ENCODE results near the gene EOMES. TPM values are rescaled to one million over a fixed set of nuclear protein-coding genes. Genes with fewer than 3 reads are reported as not detected.

EOMES gene
- polyA plus RNA-seq, 4 donors, result 0.05 to 0.23 (median 0.06) TPM; not detected in 1

DNA sequence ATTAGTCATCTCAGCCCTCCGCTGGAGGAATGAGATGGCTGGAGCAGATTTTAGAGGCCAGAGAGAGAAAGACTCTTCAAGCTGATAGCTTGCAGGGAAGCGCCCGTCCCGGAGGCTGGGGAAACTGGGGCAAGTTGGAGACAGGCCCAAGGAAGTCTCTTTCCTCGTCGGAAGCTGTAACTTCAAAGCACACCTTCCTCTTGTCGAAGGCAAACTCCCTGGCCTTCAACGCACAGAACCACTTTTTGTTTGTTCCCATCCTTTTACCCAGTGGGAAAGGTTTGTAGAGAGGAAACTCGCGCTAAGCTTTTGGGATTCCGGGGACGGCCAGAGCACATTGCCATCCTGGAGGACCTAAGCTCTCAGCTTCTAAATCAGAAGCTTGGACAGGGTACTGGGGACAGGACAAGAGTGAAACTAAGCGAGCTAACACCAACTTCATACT, 900 bp upstream of the EOMES start:
- DNase-seq (ENCODE audit: low read depth in 4 of 4, low spot score in 3 of 4), result no peak

DNA sequence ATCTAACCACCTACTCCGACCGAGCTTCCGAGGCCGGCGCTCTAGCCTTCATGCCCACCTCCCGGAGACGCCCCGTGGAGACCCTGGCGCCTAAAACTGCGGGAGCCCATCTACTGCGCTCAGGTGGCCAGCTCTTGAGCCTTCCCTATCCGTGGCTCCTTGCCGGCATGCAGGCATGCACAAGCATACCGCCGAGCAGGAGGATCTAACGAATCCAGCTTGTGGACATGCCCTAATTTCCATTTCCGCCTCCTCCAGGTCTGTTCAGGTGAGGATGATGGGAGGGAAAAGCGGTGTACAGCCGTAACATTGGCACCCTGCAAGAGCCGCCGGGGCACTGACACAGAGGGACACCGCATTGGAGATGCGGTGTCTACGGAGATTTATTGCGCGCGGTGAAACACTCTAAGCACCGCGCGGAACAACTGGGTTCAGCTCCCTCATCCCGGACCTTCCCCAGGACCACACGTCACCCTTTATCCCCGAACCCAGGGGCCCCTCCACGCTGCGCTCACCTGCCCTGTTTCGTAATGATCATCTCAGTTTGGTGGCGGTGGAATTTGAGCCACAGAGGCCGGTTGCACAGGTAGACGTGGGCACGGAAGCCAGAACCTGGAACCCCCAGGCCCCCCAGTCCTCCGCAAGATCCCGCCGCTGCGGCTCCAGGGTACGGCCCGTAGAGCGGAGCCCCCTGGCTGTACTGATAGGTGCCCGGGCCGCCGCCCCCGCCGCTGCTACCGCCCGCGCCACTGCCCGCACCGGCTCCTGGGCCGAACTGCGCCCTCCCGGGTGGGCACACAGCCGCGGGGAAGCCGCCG, 1.0 kb downstream of the EOMES start:
- no peak for DNase-seq (ENCODE audit: low read depth in 4 of 4, low spot score in 3 of 4)

DNA sequence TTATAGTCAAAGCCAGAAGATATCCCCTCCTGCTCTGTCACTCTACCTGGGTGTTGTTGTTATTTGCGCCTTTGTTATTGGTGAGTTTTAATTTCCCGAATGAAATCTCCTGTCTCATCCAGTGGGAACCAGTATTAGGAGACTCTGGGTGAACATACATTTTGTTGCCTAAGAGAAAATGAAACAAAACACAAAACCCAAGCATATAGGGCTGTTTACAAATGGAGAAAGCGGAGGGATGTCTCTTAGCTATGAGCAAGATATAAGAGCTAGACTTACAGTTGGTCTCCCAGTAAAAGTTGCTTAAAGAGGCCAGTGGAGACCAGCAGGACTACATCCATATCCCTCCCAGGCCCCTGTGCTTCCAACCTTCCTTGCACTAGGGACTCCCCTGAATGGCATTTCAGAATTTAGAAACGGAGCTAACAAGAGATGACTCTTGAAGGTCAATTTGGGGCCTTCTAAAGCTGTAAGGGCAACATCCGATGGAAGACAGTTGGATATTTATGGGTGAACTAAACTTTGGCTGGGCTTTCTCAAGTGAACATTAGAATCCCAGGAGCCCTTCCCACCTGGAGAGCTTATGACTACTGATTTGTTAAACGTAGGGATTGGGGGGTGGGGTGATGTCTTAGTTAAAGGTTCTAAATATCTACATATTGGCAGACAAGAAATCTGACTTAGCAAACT, 2.7 kb downstream of the EOMES start:
- no peak for DNase-seq (ENCODE audit: low read depth in 4 of 4, low spot score in 3 of 4)

DNA sequence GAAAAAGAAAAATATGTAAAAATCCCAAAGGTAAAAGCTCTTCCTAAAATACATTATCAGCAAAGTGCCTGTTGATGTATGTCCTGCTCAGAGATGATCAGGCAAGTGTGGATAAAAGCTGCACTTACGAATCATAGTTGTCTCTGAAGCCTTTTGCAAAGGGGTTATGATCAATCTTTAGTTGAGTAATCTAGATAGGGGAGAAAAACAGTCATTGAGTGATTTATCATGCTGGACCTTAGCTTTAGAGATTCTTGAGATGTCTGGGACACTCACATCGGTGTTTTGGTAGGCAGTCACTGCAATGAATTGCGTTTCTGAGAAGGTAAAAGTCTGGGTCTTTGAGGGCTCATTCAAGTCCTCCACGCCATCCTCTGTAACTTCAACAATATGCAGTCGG, 3.7 kb downstream of the EOMES start:
- DNase-seq (ENCODE audit: low read depth in 4 of 4, low spot score in 3 of 4), result no peak

DNA sequence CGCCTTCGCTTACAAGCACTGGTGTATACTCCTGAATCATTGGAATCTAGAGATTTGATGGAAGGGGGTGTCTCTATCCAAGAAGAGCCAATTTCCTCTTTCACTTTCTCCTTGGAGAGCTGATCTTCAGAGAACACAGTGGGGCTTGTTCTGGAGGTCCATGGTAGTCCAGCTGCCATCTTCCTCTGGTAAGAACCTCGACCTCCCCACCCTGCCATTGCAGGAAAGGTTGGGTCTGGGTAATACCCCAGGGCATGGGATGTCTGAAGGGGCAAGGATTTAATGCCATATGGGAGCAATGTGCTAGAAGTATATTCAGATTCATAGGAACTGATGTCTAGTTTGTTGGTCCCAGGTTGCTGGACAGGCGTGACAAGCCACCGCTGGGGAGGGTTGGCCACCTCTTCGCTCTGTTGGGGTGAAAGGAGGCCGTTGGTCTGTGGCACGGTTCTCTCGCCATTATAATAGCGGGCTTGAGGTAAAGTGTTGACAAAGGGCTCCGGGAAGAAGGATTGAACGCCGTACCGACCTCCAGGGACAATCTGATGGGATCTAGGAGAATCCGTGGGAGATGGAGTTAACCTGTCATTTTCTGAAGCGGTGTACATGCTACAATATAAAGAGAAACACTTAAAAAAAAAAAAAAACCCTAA, 4.8 kb downstream of the EOMES start:
- no peak for DNase-seq (ENCODE audit: low read depth in 4 of 4, low spot score in 3 of 4)

DNA sequence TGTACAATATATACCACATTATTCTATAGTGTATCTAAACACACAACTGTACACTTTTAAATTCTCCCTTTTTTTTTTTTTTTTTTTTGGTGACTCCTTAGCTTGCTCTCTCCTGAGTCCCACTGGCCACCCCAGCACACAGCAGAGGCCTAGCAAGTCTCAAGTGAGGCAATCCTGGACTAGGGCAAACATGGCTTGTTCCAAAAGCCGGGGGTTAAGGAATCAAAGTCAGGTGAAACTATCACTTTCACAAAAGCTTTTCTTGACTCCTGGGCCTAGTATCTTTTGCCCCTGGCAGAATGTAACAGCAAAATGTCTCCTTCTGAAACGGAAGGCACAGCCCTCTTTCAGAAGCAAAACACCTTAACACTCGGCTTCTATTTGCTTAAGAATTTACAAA, 5.8 kb downstream of the EOMES start:
- no peak for DNase-seq (ENCODE audit: low read depth in 4 of 4, low spot score in 3 of 4)

DNA sequence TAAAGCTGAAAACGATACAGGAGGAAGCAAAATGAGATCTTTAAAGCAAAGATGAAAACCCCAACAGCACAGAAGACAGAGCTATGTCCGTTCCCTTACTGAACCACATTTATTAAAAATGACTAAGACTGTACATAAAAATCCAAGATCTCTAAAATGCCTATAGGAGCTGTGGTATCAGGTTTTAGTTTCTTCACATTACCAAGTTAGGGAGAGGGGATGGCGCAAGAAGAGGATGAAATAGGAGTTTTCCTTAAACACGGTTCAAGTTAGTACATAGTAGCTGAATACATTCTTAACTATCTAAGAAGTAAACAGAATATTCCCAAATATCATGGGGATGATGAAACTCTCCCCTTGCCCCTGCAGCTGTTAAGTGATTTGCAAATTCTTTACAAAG, 6.3 kb downstream of the EOMES start:
- DNase-seq (ENCODE audit: low read depth in 4 of 4, low spot score in 3 of 4), result no peak

DNA sequence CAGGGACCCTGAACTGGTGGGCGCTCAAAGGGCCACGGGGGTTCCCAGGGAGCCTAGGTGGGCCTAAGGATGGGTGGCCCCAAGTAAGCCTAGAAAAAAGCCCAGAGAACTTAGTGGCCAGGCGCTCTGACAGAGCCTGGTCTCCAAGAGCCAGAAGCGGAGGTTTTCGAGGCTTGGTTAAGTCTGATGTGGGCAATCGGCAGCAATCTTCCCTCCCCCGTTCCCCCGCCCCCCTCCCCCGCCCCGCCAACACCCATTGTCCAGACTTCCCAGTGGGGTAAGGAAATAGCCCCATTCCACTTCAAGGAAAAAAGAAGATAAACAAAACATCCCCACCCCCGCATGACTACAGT, 6.7 kb downstream of the EOMES start:
- no peak for DNase-seq (ENCODE audit: low read depth in 4 of 4, low spot score in 3 of 4)

DNA sequence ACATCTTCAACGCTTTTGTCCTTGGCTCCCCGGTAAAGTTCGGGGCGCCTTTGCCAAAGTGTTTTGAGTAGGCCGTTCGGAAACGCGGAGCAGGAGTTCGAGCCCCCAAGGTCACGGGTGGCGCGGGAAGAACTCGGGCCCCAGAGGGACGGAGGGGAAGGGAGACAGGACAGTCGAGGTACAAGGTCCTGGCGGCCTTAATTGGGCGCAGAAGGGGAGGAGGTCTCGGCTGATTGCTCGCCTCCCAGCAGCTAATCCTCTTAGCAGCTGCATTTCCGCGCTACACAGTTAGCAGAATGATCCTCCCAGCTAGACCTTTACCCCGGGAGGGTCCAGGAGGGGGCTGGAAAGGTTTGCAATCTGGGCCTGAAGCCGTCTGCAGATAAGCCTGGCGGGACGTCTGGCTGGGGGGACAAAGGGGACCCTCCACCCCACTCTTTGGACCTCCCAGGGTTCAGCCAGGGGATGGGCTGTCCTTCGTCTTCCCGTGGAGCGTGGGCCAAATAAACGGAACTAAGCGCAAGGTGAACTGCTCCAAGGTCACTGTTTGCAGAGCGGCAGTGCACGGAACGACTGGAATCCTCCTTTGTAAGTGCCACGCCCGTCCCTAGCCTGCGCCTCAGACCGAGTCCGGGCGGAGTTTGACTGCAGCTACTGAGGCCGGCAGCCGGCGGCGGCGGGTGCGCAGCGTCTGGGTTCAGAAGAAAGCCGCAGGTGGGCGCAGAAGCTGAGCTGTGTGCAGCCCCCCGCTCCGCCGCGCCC, 7.2 kb downstream of the EOMES start:
- DNase-seq (ENCODE audit: low read depth in 4 of 4, low spot score in 3 of 4), result no peak

DNA sequence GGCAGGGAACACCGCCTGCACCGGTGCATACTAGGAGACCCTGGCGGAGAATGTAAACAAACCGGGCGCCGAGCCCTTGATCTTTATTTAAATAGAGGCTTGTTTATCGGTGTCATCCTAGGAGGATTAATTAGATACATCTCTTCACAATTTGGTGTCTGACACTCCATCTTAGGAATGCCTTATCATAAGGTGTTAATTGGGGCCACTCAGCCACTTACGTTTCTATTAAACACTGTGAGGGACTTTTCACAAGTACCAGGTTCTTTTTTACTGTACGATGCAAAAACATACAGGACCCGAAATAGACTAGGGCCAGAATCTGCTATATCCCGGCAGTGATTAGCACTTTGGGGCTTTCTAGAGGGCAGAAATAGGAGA, 8.0 kb downstream of the EOMES start:
- DNase-seq (ENCODE audit: low read depth in 4 of 4, low spot score in 3 of 4), result no peak

DNA sequence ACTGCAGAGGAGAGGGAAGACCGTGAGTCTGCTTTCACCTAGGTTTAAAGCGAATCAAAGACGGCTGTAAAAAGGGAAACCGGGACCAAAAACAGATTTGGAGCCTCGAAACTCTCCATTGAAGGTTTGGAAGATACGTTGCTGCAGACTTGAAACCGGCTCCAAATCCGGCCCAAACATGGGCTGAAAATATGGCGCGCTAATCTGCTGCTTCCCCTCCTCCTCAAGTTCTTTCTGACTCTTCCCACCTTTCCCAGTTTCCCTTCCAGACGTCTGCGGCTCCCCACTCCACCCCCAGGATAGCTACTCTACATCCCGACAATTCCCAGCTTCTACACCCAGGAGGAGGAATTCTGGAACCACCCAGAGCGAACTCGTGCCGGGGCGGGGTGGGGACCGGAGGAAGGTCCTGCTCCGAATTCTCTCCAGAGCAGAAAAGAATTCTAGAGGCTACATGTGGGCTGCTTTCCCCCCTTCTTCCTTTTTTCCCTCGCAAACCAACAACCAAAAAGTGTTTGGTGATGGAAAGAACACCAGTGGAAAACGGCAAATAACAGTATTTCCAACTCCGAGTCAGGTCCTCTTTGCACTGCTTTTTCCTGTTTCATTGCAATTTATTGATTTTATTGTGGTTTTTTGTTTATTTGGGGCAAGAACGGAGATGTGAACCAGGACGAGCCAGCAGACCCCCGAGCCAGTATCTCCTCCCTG, 8.5 kb downstream of the EOMES start:
- no peak for DNase-seq (ENCODE audit: low read depth in 4 of 4, low spot score in 3 of 4)

DNA sequence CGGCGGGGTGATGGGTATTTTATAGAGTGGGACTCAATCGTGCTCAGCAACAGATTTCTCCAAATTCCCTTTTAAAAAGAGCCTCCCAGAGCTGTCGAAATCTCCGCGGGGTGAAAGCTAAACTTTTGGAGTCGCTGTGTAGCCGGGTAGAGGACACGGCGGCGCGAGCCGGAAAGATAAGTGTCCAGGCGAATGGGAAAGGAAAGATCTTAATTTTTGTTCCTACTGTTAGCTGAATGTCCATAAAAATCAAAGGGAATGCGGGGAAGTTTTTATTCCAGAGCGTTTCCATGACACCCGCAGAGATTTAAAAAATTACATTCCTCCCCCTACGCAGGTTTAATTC, 9.1 kb downstream of the EOMES start:
- DNase-seq (ENCODE audit: low read depth in 4 of 4, low spot score in 3 of 4), result no peak

DNA sequence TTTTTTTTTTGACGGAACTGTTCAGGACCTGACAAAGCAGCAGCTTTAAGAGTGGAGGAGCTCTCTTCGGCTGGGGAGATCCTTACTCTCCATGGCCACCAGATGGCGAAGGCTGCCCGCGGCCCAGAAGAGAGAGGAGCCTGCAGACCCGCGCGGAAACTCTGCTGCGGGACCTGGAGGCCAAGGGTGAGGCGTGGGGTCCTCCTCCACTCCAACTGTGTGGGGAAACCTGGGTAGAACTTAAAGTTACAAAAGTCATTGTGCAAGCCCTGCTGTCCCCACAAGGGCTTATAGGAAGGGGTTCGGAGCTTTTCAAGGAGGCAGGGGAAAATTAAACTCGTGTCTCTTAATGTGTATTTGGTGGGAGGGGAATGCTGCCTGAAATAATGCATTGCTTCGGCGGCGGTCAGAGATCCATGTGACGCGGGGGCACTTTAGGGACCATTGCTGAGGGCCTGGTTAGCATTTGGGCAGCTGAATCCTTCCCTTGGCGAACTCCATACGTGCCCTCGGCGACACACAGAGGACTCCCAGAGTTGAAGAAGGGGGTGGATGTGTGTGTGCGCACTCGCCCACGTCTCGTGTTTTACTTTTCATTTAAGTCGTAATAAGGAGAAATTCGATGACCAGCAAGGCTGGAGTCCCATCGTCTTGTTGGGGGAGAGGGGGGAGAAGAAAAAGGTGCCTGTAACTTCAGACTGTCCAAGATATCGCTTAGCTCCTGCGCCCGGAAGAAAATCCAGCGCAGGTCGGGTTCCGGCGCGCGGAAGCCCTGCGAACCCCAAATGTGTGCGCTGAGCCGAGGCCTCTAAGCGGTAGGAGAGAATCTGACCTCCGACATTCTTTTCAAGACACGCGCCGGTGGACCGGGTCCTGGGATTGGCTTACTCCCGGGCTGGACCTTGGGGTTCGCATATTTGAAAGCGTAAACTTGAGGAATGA, 9.7 kb downstream of the EOMES start:
- DNase-seq (ENCODE audit: low read depth in 4 of 4, low spot score in 3 of 4), result no peak

DNA sequence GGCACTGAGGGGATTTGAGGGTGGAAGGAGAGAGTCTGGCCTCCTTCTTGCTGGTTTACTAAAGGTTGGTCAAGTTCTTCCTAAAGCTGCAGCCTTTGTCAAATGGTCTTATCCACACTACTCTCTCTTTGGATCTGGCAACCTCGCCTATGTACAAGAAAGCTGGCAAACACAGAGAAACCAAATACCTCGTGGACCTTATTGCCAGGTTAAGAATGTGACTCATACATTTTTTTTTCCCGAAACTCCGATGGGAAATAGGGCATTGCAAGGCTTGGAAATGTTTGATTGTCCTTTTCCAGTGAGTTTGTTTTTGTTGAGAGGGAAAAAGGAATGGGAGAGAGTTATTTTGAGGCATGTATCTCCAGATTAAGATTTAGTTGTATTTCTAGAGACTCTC, 13.9 kb downstream of the EOMES start:
- DNase-seq (ENCODE audit: low read depth in 4 of 4, low spot score in 3 of 4), result no peak

DNA sequence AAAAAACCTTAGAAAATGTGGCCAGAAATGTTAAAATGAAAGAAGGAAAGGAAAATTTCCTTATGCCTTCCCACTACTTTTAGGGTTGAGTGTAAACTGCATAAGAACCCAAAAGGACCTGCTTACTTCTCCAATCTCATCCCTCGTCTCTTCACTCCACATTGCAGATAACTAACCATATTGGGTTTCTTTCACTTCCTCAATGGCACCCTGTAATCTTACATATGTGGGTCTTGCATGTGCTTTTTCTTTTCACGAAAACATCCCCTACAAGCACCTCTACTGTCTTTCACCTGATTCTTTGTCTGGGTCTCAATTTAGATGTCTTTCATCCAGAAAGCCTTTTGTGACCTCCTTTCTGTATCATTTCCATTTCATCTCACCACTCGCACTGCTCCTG, 23.1 kb downstream of the EOMES start:
- no peak for DNase-seq (ENCODE audit: low read depth in 4 of 4, low spot score in 3 of 4)

DNA sequence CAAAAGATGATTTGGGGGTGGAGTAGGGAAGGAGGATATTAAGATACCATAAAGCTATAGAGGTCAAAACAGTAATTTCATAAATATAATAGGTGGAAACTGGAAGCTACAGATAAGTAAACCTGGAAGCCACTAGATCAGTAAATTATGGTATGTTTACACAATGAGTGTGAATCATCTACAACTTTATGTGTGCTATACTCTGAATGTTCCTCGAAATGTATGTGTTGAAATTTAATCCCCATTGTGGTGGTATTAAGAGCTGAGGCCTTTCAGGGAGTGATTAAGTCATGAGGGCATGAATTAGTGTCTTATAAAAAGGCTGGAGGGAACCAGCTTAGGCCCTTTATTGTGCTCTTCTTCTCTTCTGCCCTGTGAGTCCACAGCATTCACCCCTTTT, 25.2 kb downstream of the EOMES start:
- DNase-seq (ENCODE audit: low read depth in 4 of 4, low spot score in 3 of 4), result no peak

DNA sequence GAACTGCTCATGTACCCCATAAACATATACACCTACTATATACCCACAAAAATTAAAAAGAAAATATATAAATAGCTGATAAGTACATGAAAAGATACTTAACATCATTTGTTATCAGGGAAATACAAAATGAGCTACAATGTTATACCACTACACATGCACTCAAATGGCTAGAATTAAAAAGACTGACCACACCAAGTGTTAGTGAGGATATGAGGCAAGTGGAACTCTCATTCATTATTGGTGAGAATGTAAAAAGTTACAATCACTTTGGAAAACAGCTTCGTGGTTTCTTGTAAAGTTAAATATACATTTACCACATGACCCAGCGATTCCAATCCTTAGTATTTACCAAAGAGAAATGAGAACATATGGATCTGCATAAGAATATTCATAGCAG, 26.5 kb downstream of the EOMES start:
- no peak for DNase-seq (ENCODE audit: low read depth in 4 of 4, low spot score in 3 of 4)

DNA sequence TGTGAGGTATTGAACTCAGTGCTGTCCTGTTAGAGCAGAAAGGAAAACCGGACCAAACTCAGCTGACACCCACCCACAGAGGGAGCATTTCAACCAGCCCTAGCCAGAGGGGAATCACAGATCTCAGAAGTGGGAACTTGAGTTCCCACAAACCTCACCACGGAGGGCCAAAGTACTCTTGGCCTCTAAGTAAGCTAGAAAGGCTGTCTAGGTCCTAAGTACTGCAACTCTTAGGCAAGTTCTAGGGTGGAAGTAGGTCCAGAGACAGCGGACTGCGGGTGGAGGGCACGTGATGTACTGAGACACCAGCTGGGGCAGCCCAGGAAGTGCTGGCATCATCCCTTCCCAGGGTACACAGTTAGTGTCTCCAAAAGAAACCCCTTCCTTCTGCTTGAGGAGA, 34.1 kb downstream of the EOMES start:
- DNase-seq (ENCODE audit: low read depth in 4 of 4, low spot score in 3 of 4), result no peak

DNA sequence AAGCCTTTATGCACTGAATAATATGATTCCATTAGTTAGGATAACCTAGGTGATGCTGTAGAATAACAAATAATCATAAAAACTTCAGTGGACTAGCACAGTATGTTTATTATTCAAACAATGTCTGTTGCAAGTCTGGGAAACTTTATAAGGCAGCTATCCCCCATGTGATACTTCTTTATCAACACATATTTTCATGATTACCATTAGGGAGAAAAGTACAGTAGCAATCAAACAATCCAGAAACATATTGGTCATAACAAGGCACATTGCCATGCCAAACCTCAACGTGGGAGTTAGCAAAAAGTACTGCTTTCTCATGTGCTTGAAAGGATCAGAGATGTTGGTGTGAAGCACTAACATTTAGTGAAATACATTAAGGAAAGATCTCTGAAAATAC, 35.5 kb downstream of the EOMES start:
- no peak for DNase-seq (ENCODE audit: low read depth in 4 of 4, low spot score in 3 of 4)

DNA sequence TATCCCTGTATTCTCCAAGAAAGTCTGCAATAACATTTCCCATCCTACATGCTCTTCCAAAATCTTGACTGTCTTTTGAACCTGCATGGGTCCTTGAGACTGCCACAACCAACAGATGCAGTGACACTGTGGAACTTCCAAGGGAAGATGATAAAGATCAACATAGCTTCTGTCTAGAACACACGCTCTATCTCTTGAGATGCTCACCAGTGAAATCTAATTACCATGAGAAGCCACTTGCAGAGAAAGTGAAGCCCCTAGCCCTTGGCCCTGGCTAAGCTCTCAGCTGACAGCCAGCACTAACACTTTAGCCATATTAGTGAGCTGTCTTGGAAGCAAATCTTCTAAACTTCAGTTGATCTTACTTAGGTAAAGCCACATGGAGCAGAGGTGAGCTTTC, 36.6 kb downstream of the EOMES start:
- no peak for DNase-seq (ENCODE audit: low read depth in 4 of 4, low spot score in 3 of 4)

All from left renal pelvis (tissue), 4 donors.